ENCODE measurements around the gene NUDT1.

- TF ChIP-seq CTCF (IDR thresholded peaks at IDR 0.05; ENCODE audit: insufficient read depth, low read depth, low read length), result no peak
- no peak for TF ChIP-seq EZH2 (IDR thresholded peaks at IDR 0.05; ENCODE audit: insufficient read depth, low read length)
Measured at GRCh38 chr7:2218444-2218785, 23.6 kb upstream of the NUDT1 start.

Data from astrocyte (in vitro differentiated cells and primary cell).